Measurements from ENCODE around the gene PHF2.

PHF2 gene

DNA sequence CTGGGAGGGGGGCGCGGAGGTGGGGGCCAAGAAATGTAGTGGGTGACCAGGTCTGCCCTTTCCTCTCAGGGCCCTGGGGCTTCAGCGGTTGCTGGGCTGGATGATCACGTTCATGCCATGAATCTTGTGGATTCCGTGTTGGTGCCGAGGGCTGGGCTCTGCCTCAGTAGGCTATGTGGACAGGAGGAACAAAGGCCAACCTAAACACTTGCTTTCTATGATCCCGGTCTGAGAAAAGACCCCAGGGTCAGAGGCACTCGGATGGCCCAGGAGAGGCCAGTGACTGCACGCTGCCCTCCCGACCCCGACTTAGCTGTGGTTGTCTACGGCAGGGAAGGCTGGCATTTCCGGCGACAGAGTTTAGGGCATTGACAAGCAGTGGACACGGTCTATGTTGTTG lies 26.6 kb downstream of the PHF2 start:
- DNase-seq: no peak

DNA sequence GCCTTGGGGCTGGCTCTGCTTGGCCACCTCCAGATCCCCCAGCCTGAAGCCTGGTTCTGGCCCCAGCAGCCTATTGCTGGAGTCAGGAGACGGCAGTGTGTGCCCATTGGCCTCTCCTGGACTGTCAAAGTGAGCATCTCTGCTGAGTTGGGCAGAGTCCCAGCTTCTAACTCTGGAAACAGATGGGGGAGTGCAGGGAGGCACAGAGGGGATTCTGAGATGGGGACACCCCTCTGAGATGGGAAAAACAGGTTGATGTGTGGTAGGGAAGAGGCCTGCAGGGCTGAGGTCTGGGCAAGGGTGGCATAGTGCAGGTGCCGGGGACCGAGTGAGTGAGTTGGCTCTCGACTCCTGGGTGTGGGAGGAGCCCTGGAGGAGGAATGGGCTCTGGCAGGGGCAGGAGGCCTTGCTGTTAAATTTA lies 27.5 kb downstream of the PHF2 start:
- DNase-seq: no peak

DNA sequence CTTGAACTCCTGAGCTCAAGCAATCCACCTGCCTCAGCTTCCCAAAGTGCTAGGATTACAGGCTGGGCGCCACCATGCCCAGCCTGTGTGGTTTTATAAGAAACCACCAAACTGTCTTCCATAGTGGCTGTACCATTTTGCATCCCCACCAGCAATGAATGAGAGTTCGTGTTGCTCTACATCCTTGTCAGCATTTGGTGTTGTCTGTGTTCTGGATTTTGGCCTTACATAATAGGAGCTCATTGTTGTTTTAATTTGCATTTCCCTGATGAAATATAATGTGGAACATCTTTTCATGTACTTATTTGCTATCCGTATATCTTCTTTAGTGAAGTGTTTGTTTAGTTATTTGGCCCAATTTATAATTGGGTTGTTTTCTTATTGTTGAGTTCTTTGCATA lies 29.8 kb downstream of the PHF2 start:
- no peak for DNase-seq

DNA sequence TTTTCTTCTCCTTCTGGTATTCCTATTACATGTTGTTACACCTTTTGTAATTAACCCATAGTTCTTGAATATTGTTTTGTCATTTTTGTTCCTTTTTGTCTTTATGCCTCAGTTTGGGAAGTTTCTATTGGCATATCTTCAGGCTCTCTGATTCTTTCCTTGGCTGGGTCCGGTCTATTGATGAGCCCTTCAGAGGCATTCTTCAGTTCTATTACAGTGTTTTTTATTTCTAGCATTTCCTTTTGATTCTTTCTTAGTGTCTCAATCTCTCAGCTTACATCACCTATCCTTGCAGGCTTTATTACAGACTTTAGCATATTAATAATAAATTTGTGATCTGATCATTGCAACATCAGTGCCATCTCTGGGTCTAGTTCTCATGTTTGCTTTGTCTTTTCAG lies 33.8 kb downstream of the PHF2 start:
- DNase-seq: no peak

DNA sequence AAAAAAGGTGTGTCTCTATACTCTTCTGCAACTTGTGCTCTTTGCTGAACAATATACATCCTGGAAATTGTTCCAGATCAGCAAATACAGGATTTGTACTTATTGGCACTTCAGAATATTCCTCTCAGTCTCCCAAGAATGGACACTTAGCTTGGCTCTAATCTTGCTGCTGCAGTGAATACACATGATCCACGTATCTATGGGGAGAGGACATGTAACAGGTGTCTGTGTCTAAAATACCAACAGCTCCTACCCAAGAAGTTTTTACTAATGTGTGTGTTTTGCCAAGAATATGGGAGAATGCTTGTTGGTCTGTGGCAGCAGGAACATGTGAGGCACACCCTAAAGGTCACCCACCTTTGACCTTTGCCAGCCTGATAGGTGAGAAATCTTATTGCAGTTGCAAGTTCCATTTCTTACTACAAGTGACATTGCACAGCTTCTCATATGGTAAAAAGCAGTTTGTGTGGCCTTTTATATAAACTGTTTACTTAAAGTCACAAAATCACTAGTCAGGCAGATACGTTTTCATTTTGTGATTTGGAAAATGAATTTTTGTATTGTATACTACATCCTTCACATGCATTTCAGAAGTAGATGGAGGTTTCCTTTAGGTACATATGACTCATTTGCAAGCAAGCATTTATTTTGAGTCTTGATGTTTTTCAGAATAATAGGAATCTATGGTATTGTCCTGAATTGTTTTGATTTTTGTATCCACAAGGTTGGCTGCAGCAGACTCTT lies 35.8 kb downstream of the PHF2 start:
- DNase-seq: no peak

DNA sequence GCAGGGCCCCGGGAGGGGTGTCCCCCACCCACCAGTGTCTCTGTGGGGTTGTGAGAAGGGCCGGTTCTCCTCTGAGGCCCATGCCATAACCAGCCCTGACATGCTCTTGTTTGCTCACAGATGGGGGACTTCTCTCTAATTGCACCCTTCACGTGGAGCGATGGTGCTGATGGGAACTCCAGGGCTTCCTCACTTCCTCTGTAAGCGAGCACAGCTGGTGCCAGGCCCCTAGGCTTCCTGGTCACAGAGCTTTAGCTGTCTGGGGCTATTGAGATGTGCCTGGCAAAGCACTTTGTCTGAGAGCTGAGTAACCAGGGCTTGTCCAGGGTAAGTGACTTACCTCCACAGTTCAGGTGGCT lies 36.4 kb downstream of the PHF2 start:
- DNase-seq: peak; percentile 37

DNA sequence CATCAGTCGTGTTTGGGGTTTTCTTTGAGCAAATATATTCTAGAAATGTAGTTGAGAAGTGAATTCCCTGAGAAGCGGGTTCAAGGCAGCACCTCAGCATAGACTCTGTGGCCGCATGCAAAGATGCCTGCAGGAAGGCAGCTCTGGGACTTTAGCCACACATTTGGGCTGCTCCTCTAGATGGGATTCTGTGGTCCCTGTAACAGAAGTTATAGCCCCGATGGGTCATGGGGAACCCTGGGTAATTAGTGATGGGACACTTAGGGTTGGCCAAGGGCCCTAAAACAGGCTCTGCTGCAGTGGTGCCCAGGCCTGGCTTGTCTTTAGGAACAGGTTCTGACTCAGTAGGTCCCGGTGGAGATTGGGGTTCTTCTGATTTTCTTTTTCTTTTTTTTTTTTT lies 36.8 kb downstream of the PHF2 start:
- DNase-seq: no peak

DNA sequence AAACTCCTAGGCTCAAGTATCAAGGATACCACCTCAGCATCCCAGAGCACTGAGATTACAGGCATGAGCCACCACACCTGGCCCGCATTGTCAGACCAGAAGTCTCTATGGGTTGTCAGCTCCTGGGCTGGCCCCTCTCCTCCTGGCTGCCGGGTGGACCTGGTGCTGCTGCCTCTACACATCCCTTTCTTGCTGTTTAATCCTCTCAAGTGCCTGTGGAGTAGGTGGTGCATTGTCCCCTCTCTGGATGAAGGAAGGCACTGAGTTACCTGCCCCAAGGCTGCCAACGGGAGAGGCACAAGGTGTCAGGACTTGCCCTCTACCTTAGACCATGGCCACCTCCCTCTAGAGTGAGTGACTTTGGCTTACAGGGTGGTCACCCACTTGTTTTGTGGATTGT lies 37.4 kb downstream of the PHF2 start:
- no peak for DNase-seq

DNA sequence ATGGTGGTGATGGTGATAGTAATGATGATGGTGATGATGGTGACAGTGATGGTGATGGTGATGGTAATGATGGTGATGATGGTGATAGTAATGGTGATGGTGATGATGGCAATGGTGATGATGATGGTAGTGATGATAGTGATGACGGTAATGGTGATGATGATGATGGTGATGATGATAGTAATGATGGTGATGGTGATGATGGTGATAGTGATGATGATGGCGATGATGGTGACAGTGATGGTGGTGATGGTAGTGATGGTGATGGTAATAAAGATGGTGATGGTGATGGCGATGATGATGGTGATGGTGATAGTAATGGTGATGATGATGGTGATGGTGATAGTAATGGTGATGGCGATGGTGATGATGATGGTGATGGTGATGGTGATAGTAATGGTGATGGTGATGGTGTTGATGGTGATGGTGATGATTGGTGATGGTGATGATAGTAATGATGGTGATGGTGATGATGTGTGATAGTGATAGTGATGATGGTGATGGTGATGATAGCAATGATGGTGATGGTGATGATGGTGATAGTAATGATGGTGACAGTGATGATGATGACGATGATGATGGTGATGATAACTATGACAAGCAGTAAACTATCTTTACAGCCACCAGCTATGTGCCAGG lies 38.6 kb downstream of the PHF2 start:
- DNase-seq: no peak

DNA sequence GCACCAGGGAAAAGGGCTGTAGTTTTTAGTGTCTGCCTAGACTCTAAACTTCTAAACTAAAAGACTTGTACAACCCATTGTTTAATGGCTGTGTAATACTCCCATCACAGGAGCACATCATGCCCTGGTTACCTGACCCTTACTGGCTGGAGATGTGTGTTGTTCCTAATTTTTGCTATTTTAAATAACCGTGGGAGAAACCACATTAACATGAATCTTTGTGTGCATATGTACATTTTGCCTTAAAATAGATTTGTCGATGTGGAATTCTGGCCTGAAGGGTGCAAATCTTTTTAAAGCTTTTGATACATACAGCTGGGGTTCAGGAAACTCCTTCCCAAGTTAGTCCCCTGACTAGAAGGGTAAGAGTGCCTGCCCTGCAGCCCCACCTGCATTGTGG lies 39.7 kb downstream of the PHF2 start:
- no peak for DNase-seq

DNA sequence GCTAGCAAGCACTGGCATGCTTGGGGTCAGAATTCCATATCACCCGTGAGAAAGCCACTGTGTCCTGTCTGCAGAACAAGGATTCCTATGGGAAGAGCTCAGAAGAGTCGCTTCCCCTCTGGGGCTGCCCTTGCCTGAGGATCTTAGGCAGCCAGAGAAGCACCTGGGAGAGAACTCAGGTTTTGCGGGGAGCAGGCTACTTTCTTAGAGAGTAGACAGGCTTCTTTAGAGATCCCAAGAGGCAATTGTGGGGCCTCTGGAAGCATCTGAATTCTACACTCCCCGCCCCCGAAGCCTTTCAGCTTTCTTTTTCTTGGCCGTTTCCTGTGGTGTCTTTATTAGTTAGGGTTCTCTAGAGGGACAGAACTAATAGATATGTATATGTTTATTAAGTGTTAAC lies 40.9 kb downstream of the PHF2 start:
- no peak for DNase-seq

DNA sequence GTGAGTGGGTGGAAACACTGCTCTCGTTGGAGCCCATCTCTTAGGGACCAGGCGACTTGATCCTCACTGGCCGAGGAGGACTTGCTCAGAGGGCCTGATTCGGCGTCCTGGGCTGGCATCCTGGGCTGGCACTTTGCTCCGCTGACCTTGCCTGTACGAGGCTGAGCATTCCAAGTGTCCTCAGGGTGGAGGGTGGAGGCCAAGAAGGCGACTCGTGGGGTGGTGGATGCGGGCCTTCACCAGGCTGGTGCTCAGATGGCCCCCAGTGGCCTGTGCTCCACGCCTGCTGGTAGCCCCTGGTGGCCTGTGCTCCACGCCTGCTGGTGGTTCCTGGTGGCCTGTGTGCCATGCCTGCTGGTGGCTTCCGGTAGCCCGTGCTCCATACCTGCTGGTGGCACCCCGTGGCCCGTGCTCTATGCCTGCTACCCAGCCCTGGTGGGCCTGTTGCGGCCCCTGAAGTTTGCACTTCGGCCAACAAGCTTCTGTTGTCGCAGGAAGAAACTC lies 42.9 kb downstream of the PHF2 start:
- no peak for DNase-seq

DNA sequence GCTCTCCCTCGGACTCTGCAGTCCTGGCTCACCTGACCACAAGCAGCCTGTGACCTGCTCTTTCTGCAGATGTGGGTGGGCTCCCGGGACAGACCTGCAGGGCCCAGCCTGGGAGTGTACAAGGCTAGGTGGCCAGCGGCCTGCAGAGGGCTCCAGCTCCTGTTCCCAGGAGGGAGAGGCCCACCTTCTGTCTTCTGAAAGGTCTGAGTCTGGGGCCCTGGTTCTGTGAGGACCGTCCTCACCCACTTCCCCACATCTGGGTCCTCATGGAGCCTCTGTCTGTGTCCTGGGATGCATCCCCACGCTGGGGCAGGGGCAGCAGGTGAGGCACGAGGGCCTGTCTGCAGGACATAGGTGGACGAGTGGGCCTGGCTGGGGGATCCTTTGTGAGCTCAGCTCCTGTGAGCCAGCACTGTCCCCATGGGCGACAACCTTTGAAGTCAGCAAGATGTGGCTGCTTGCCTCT lies 43.7 kb downstream of the PHF2 start:
- no peak for DNase-seq

DNA sequence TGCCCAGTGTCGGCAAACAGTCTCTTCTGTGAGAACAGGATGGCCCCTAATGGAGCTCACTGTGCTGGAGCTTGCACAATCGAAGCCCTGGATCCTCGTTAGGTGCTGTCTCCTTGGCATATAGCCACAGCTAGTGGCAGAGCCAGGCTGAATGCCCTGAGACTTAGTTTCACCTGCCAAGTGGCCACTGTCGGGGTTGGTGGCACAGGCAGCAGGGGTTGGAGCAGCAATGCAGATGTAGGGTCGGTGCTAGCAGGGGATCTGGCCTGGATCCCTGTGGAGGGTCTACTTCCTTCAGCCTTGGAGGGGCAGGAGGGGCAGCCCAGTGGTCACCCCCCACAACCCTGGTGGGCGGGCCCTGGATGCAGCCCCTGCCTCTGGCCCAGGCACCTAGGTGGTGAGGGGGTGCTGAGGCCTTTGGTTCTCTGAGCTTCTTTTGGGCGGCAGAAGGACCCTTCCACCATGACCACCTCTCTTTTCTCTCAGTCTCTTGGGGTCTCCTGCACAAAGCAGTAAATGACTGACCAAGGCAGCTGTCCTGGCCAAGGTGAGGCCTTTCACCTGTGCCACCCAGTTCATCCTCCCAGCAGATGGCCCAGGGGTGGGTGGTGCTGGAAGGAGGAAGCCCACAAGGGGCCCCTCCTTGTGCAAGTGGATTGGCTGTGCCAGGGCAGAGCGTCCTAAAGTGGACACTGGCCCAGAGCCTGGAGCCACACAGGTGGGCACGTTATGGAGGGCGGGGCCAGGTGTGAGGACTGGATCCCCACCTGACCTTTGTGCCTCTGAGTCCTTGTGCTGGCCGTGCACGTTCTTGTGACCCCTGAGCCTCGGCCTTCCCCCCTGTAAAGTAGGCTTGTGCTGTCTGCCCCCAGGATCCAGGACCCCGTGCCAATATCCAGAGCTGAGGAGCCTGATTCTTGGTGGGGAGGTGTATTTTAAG lies 44.8 kb downstream of the PHF2 start:
- DNase-seq: no peak

DNA sequence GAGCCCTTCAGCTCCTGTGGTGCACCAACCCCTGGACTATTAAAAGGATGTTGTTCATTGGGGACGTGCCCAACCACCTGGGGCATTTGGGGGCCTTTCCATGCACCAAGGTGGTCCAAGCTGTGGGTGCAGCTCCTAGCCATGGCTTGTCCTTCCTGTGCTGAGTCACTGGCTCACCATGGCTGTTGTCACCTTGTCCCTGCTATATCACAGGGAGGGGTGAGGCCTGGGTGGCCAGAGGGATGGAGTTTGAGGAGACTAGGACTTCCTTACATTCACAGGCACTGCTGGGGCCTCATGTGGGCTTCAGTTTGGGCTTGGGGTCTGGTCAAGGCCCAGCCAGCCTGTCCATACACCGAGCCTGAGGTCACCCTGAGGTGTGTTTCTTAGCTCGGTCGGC lies 45.5 kb downstream of the PHF2 start:
- no peak for DNase-seq

DNA sequence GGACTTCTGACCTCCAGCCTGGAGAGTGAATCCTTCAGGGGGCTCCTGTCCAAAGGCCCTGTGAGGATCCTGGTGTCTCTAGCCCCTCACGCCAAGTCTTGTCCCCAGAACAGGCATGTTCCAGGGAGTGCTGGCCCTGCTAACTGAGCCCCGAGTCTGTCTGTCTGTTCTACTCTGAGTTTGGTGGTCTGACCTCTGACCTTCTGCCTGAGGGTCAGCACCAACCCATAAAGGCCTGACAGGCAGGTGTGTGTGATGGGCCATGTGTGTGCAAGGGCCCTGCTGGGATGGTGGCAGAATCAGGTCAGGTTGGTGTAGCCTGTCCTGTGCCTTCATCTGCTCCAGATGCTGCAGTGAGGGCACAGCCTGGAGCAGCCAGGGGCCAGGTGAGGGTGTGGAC lies 46.3 kb downstream of the PHF2 start:
- no peak for DNase-seq

DNA sequence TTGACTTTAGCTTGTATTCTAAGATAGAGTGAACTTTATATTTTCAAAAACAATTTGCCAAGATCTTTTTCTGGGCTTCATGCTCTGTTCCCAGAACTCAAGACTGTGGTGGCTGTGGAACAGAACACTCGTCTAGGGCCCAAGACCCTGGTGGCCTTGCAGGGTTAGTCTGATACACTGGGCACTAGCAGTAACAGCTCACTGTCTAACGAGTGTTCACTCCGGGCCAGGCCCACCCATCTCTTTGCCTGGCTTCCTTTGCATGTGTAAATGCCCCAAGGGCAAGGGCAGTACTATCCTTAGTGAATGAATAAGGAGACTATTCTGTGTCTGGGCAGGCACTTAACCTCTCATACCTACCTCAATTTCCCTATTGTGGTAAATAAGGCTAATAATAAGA lies 47.4 kb downstream of the PHF2 start:
- no peak for DNase-seq

DNA sequence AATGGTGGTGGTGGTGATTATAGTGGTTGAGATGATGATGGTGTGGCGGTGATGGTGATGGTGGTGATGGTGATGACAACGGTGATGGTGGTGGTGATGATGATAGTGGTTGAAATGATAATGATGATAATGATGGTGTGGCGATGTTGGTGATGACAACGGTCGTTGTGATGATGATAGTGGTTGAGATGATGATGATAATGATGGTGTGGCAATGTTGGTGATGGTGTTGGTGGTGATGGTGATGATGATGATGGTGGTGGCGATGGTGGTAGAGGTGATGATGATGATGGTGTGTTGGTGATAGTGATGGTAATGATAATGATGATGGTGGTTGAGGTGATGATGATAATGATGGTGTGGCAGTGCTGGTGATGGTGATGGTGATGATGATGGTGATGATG lies 48.0 kb downstream of the PHF2 start:
- DNase-seq: no peak

DNA sequence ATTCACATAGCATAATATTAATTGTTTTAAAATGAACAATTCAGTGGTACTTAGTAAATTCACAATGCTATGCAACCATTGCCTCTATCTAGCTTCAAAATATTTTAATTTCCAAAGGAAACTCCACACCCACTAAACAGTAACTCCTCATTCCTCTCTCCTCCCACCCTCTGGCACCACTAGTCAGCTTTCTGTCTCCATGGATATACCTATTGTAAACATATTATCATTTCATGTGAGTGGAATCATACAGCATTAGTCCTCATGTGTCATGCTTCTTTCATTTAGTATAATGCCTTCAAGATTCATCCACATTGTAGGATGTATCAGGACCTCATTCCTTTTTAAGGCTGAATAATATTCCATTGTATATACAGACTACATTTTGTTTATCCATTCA lies 48.6 kb downstream of the PHF2 start:
- no peak for DNase-seq

DNA sequence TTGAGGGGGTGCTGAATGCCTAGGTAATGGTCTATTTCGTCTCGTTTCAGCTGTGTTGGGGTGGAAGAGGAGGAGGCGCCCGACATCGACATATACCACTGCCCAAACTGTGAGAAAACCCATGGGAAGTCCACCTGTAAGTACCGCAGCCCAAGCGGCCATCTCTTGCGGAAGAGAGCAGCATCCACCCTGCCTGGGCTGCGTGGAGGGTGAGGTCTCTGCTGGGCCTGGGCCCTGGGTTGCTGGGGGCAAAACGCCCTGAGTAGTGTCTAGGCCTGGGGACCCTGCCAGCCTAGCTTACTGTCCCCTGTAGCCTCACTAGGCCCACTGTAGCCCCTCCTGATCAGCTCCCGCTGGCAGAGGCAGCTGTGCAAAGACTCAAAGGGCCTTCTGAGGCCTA lies 53.5 kb downstream of the PHF2 start:
- no peak for DNase-seq

DNA sequence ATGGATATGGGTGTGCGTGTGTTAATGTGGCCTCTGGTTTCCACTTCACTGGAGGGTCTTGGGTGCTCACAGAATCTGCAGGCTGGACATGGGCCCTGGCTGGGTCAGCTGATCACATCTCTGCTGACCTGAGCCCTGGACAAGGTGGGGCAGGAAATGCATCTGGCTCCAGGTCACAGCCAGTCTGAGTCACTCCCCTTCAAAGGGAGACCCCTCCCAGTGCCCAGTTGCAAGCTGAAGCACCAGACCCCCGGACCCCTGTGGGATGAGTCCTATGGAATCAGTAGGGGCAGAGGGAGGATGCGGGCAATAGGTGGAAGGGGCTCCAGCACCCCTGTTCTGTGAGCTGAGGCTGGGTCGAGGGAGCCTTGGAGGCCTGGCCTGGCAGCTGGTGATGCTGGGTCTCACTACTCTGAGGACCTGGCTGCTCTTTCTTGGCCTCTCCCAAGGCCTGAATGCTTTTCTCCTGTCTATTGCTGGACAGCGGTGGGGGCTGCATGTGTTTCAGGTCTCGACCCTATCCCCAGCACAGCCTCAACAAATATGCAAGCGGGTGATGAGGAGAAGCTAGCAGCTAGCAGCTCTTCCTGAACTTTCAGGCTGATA lies 54.5 kb downstream of the PHF2 start:
- DNase-seq: no peak

DNA sequence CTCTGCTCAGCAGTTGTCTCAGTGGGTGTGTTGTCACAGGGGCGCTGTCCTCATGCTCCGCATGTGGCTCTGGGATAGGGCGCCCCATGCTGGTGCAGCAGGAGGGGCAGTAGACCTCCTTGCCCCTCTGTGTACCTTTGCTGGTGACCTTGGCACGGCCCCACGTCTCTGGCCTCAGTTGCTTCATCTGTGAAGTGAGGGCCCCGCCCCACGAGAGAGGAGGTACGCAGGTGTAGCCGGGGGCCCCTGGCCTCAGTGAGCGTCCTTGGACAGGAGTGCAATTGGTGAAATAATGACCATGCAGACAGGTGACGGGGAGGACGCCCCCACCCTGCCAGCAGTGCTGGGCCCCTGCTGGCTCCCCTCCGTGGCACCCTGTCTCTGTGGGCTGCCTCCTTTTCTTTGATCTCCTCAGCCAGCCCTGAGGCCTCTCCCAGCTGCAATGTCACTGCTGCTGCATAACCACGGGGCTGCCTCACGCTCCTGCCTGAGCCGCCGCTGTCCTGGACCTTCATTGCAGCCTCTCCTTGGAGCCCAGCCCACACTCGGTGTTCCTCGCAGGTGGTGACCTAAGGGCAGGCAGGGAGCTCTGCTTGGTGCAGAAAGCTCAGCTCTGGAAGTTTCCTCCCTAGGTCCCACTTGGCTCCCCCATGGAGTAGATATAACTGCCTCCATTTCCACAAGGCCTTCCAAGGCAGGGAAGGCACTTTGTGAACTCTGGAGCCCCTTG lies 57.3 kb downstream of the PHF2 start:
- DNase-seq: no peak

Measured in NCI-H1436 (cell line).